Karpas-422 (cell line): ENCODE results near the gene ARMC10. TPM values are rescaled to one million over a fixed set of nuclear protein-coding genes. Genes with fewer than 3 reads are reported as not detected.
"Not testable (repeated sequence)": the region's sequence is repeated elsewhere in the genome, so short reads cannot be mapped to it uniquely, and the experiment has no call there.

ENCODE experiments used
- DNase-seq: peaks from one replicate; pipeline ENCODE4 v3.0.0-alpha.2; 2015
- H2AFZ ChIP-seq: fragments of 200-600 bp; sonication (generic); 2 replicates; pipeline ENCODE4 v1.6.1; 2014; ENCODE audit warnings: antibody characterized with exemption, low read length, mixed read lengths
- H3K27ac ChIP-seq: fragments of 200-600 bp; sonication (generic); 2 replicates; pipeline ENCODE4 v1.5.1; 2014; ENCODE audit warnings: mild to moderate bottlenecking, low read length, moderate library complexity
- H3K27me3 ChIP-seq: fragments of 200-600 bp; sonication (generic); 2 replicates; pipeline ENCODE4 v1.6.1; 2014; ENCODE audit warnings: low read length, mixed read lengths
- H3K36me3 ChIP-seq: fragments of 200-600 bp; sonication (generic); 2 replicates; pipeline ENCODE4 v1.6.1; 2014; ENCODE audit warnings: low read length, mixed read lengths; ENCODE audit not compliant: insufficient read depth
- H3K4me1 ChIP-seq: fragments of 200-600 bp; sonication (generic); 2 replicates; pipeline ENCODE4 v1.6.1; 2014; ENCODE audit warnings: mild to moderate bottlenecking, low read length, mixed read lengths
- H3K4me2 ChIP-seq: fragments of 200-600 bp; sonication (generic); 2 replicates; pipeline ENCODE4 v1.6.1; 2014; ENCODE audit warnings: low read length, low read depth, mild to moderate bottlenecking; ENCODE audit not compliant: poor library complexity, severe bottlenecking
- H3K4me3 ChIP-seq: fragments of 200-600 bp; sonication (generic); 2 replicates; pipeline ENCODE4 v1.5.1; 2014; ENCODE audit warnings: mild to moderate bottlenecking, antibody characterized with exemption, low read length, mixed read lengths
- H3K79me2 ChIP-seq: fragments of 200-600 bp; sonication (generic); 2 replicates; pipeline ENCODE4 v1.6.1; 2014; ENCODE audit warnings: mild to moderate bottlenecking, low read length, mixed read lengths
- H3K9ac ChIP-seq: fragments of 200-600 bp; sonication (generic); 2 replicates; pipeline ENCODE4 v1.6.0; 2014; ENCODE audit warnings: low read length
- H3K9me2 ChIP-seq: fragments of 200-600 bp; sonication (generic), shearing (Covaris generic); replicated peaks from 2 replicates; pipeline ENCODE4 v1.6.0; 2014; ENCODE audit warnings: mild to moderate bottlenecking, low read length, moderate library complexity; ENCODE audit not compliant: insufficient read depth
- H3K9me3 ChIP-seq: fragments of 300-700, 200-600 bp; sonication (generic); 2 replicates; pipeline ENCODE4 v1.6.1; 2014; ENCODE audit warnings: low read length, mixed read lengths
- H4K20me1 ChIP-seq: fragments of 200-600 bp; sonication (generic); 2 replicates; pipeline ENCODE4 v1.6.1; 2014; ENCODE audit warnings: mild to moderate bottlenecking, antibody characterized with exemption, low read length, low read depth; ENCODE audit not compliant: insufficient read depth
- total RNA-seq: library from RNA; depleted of rRNA; stranded (reverse); fragments of >200 nt; shearing (Covaris generic); gene quantifications from 2 replicates; pipeline ENCODE4 v1.2.3, GENCODE V29; 2014; ENCODE audit warnings: low replicate concordance; rRNA removed

The ARMC10 gene
- total RNA-seq = 31.5 and 65.6 TPM in 2 replicates

- peak within 1 kb of the TSS; percentile 99 for H2AFZ ChIP-seq
- no peaks in the 10 kb centered on the region for H3K27me3 ChIP-seq
- peak within 1 kb of the TSS; percentile 89 for H3K4me3 ChIP-seq
Measured at GRCh38 chr7:103074519-103075336, at the start of gene ARMC10, which contains the start of gene FBXL13. ARMC10 (plus strand) TSS chr7:103075140; CDS start chr7:103075273, 133 bp downstream. FBXL13 (minus strand) TSS chr7:103074796.

DNA sequence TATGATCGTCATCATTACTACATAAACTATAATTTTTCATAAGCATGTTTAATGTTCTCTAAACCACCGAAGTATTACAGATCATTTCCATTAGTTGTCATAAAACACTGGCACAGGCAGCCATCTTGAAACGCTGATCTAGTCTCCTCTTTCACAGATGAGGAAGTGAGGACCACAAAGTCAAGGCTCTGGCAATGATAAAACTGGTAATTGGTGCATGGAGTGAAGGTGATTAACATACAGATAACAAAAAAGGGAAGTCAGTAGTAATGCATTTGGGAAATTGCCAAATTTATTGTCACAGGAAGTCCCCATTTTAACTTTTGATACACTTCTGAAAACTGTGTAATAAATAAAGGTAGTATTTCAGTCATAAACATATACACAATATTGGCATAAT is 49.6 kb upstream of the ARMC10 start:
- H3K4me2 ChIP-seq = peak overlapping the region; percentile 39
- H3K4me1 ChIP-seq = peaks cover 6% of the 10 kb centered on the region
- no peaks in the 10 kb centered on the region for H3K36me3 ChIP-seq
- H3K9me3 ChIP-seq = no peaks in the 10 kb centered on the region
- H3K9me2 ChIP-seq = no peaks in the 10 kb centered on the region; the same call in 1 of the 2 replicates
- H3K79me2 ChIP-seq = no peaks in the 10 kb centered on the region
- peak; percentile 77 for DNase-seq
- H2AFZ ChIP-seq = peak overlapping the region; percentile 58; the same call in 1 of the 2 replicates
- H3K4me3 ChIP-seq = no peak overlapping the region
- no peak overlapping the region for H3K9ac ChIP-seq
- no peaks in the 10 kb centered on the region for H3K27me3 ChIP-seq
- no peak overlapping the region for H3K27ac ChIP-seq
- no peaks in the 10 kb centered on the region for H4K20me1 ChIP-seq

More at GRCh38 chr7:103074519-103075336, at the start of gene ARMC10, which contains the start of gene FBXL13:
- Histone ChIP-seq H3K79me2 (peaks cover 44% of the 10 kb centered on the region), H3K36me3 (no peaks in the 10 kb centered on the region), H3K9me3 (no peaks in the 10 kb centered on the region), H3K27ac (peak within 1 kb of the TSS; percentile 53), H4K20me1 (0 out of 2 replicates have a peak, but pooled peaks cover 4% of the 10 kb centered on the region), H3K4me2 (peak within 1 kb of the TSS; percentile 94), H3K4me1 (peaks cover 25% of the 10 kb centered on the region), H3K9me2 (no peaks in the 10 kb centered on the region), H3K9ac (peak within 1 kb of the TSS; percentile 92)
- DNase-seq = peak; percentile 96

DNA sequence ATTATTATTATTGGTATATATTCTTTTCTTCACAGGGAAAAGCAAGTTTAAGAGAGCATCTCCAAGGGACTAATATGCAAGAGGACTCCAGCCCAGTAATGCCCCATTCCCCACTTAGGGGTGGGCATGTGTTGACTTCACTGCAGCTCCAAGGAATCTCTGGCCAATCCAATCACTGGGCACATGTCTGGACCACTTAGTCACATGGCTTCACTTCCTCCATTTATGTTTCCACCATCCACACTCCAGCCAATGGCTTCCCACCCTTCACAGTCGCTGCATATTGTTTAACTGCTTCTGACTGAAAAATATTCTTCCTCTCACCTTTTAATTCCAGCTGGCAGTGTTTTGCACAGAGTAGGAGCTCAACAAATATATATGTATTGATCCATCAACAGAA is 43.9 kb upstream of the ARMC10 start:
- Histone ChIP-seq H3K4me1 (no peaks in the 10 kb centered on the region), H3K27ac (no peak overlapping the region), H3K9me3 (no peaks in the 10 kb centered on the region), H2AFZ (no peak overlapping the region), H4K20me1 (no peaks in the 10 kb centered on the region), H3K79me2 (no peaks in the 10 kb centered on the region), H3K4me2 (no peak overlapping the region), H3K9ac (no peak overlapping the region), H3K36me3 (no peaks in the 10 kb centered on the region), H3K27me3 (no peaks in the 10 kb centered on the region), H3K4me3 (no peak overlapping the region), H3K9me2 (no peaks in the 10 kb centered on the region)
- no peak for DNase-seq

DNA sequence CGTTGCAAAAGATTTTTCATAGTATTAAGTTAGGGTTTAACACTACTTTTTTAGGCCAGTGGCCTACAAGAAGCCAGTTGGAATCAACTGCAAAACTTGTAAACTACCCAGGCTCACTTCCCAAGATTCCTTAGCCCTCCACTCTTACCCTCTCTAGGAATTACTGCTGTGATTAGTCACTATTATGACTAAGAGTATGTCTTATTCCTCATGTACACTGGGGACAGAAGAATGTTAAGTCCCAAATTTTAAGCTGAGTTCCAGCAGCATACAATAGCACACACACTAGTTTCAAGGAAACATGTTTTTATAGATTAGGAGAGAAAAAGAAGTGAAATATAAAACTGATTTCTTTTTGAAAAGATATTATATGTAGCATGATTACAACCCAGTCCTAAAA is 43.2 kb upstream of the ARMC10 start:
- DNase-seq = no peak
- Histone ChIP-seq H3K36me3 (no peaks in the 10 kb centered on the region), H3K27me3 (no peaks in the 10 kb centered on the region), H3K4me2 (no peak overlapping the region), H3K9me2 (no peaks in the 10 kb centered on the region), H3K4me3 (no peak overlapping the region), H3K27ac (no peak overlapping the region), H3K9me3 (no peaks in the 10 kb centered on the region), H4K20me1 (no peaks in the 10 kb centered on the region), H2AFZ (no peak overlapping the region), H3K9ac (no peak overlapping the region), H3K79me2 (no peaks in the 10 kb centered on the region), H3K4me1 (no peaks in the 10 kb centered on the region)

- not testable (repeated sequence) for H3K9me3 ChIP-seq, H3K27me3 ChIP-seq, H3K36me3 ChIP-seq, H3K4me1 ChIP-seq, H3K79me2 ChIP-seq, H3K9ac ChIP-seq, H3K27ac ChIP-seq, H4K20me1 ChIP-seq, H2AFZ ChIP-seq, H3K4me3 ChIP-seq, DNase-seq, H3K9me2 ChIP-seq, H3K4me2 ChIP-seq
Measured at GRCh38 chr7:103034318-103034717, 40.6 kb upstream of the ARMC10 start.

DNA sequence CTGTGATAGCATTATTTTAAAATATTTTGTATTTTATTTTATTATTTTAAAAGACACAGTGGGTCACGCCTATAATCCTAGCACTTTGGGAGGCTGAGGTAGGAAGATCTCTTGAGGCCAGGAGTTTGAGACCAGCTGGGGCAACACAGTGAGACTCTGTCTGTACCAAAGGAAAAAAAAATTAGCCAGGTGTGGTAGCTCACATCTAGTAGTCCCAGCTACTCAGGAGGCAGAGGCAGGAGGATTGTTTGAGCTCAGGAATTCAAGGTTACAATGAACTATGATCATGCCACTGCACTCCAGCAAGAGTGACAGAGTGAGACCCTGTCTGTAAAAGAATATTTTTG is 37.5 kb upstream of the ARMC10 start:
- Histone ChIP-seq H3K27ac (no peak overlapping the region), H3K9ac (no peak overlapping the region), H3K36me3 (no peaks in the 10 kb centered on the region), H2AFZ (no peak overlapping the region), H3K27me3 (no peaks in the 10 kb centered on the region), H3K9me3 (no peaks in the 10 kb centered on the region), H3K4me2 (no peak overlapping the region), H3K4me1 (no peaks in the 10 kb centered on the region), H4K20me1 (no peaks in the 10 kb centered on the region), H3K79me2 (no peaks in the 10 kb centered on the region), H3K4me3 (no peak overlapping the region), H3K9me2 (no peaks in the 10 kb centered on the region)
- no peak for DNase-seq

- not testable (repeated sequence) for H3K9me3 ChIP-seq, H3K4me1 ChIP-seq, H3K27ac ChIP-seq, H3K27me3 ChIP-seq, H3K79me2 ChIP-seq, H3K9ac ChIP-seq, H3K4me3 ChIP-seq, H2AFZ ChIP-seq, H3K9me2 ChIP-seq, H3K4me2 ChIP-seq, DNase-seq, H4K20me1 ChIP-seq, H3K36me3 ChIP-seq
Measured at GRCh38 chr7:103037823-103038739, 36.9 kb upstream of the ARMC10 start.

- not testable (repeated sequence) for H3K4me3 ChIP-seq, H3K9ac ChIP-seq, H4K20me1 ChIP-seq, H3K4me1 ChIP-seq, H3K9me2 ChIP-seq, H2AFZ ChIP-seq, H3K27me3 ChIP-seq, H3K9me3 ChIP-seq, H3K27ac ChIP-seq, H3K79me2 ChIP-seq, DNase-seq, H3K4me2 ChIP-seq, H3K36me3 ChIP-seq
Measured at GRCh38 chr7:103041815-103042214, 33.1 kb upstream of the ARMC10 start.
